AG10803 (cell line): ENCODE results near the gene POLDIP2.

ENCODE experiments used
- DNase-seq: peaks from one replicate; pipeline ENCODE4 v3.0.0; 2010; ENCODE audit warnings: low read depth
- H3K4me3 ChIP-seq: 2 replicates; pipeline ENCODE4 v1.5.1; 2011; ENCODE audit warnings: mild to moderate bottlenecking, low read length, control low read depth
- CTCF ChIP-seq: conservative IDR thresholded peaks from 2 replicates; pipeline ENCODE4 v1.5.1; 2011; ENCODE audit warnings: mild to moderate bottlenecking, low read length, control low read depth, inconsistent platforms

Gene POLDIP2

DNA sequence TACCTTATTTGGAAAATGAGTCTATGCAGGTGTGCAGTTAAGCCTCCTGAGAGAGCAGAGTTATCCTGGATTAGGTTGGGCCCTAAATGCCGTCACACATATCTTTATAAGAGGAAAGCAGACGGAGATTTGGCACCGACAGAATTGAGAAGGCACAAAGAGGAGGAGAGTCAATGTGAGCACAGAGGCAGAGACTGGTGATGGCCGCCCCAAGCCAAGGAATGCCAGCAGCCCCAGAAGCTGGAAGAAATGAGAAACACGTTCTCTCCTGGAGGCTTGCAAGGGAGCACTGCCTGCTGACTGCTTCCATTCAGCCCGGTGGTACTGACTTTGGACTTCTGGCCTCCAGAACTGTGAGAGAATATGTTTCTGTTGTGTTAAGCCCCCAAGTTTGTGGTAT lies 45.5 kb upstream of the POLDIP2 start:
- no peak overlapping the region for H3K4me3 ChIP-seq
- TF ChIP-seq CTCF = no peak
- DNase-seq = no peak

GRCh38 chr17:28402224-28402630 lies 44.9 kb upstream of the POLDIP2 start:
- DNase-seq = no peak
- no peak overlapping the region for H3K4me3 ChIP-seq
- TF ChIP-seq CTCF = no peak

- TF ChIP-seq CTCF = no peak
- DNase-seq = no peak
- no peak overlapping the region for H3K4me3 ChIP-seq
Measured at GRCh38 chr17:28399808-28400207, 42.5 kb upstream of the POLDIP2 start.

DNA sequence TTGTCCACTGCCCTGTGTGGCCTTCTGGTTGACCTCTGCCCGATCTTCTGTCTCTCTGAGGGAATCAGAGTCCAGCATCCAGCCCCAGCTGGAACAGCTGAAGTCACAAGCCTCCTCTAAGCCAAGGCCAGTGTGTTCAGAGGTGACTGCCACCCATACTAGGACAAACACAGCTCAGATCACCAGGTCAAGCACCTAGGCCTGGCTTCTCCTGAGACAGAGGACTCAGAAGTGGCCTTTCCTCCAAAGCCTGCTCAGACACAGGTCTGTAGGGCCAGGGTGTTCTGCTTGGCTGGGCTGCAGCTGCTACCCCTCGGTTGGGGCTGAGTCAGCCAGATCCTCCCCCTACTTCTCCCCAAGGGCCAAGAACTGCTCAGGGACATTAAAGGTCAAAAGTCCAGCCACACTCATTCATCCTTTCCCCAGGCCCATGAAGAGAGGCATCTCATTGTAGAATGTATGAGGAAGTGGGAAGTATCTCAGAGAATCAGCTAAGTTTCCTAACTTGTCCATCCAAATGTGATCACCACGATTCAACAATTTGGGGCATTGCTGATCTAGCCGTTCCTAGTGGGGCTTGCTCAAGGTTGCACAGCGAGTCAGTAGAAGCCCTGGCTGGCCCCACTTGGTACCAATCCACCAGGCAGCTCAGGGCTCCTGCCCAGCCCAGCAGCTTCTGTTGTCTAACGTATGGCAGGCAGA lies 41.1 kb upstream of the POLDIP2 start:
- no peak for TF ChIP-seq CTCF
- no peak overlapping the region for H3K4me3 ChIP-seq
- no peak for DNase-seq

DNA sequence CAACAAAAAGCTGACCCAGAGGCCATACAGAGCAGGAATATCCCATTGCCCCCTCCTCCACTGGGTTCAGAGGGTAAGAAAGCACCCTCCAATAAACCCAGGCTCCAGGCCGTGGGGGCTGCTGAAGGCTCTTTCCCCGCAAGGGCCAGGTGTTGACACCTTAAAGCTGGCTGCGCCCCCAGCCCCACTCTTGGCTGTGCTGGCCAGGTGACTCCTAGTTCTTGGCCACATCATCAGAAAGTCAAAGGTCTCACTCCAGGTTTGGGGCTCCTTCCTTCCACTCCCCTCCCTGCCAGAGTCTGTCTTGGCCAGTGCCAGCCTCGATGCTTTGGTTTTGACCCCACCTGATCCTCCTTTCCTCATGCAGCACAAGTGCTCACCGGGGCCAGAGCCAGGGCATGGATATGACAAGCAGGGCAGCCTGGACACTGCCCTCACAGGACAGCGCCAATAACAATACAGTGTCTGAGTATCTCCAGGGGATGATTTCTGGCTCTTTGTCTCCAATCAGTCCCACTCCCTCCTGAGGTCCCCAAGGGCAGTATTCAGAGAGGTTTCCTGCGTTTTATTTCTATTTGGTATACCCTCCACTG lies 40.5 kb upstream of the POLDIP2 start:
- no peak overlapping the region for H3K4me3 ChIP-seq
- DNase-seq = no peak
- TF ChIP-seq CTCF = no peak

GRCh38 chr17:28397275-28397674 lies 39.9 kb upstream of the POLDIP2 start:
- DNase-seq = no peak
- no peak overlapping the region for H3K4me3 ChIP-seq
- no peak for TF ChIP-seq CTCF

GRCh38 chr17:28396635-28397239 lies 39.4 kb upstream of the POLDIP2 start:
- no peak for DNase-seq
- no peak overlapping the region for H3K4me3 ChIP-seq
- TF ChIP-seq CTCF = no peak
